OCI-LY1 (cell line): Measurements from ENCODE around the gene ARHGAP9.

Experiments
- H2AFZ ChIP-seq: fragments of 200-600 bp; sonication (generic), shearing (Covaris generic); 2 replicates; pipeline ENCODE4 v1.6.0; 2014; ENCODE audit warnings: antibody characterized with exemption, mild to moderate bottlenecking, low read length
- H3F3A ChIP-seq: fragments of 200-600 bp; sonication (generic), shearing (Covaris generic); 2 replicates; pipeline ENCODE4 v1.6.0; 2014; ENCODE audit warnings: mild to moderate bottlenecking, antibody characterized with exemption, low read length, moderate library complexity; ENCODE audit not compliant: insufficient read depth
- H3K27ac ChIP-seq: fragments of 200-600 bp; sonication (generic); 2 replicates; pipeline ENCODE4 v1.5.1; 2014; ENCODE audit warnings: low read length, mixed run types, mild to moderate bottlenecking, low read depth; ENCODE audit not compliant: poor library complexity, severe bottlenecking
- H3K27me3 ChIP-seq: fragments of 200-600 bp; sonication (generic); 2 replicates; pipeline ENCODE4 v1.6.0; 2014; ENCODE audit warnings: antibody characterized with exemption, mild to moderate bottlenecking, low read length, moderate library complexity; ENCODE audit not compliant: insufficient read depth
- H3K36me3 ChIP-seq: fragments of 200-600 bp; sonication (generic); 2 replicates; pipeline ENCODE4 v1.6.1; 2014; ENCODE audit warnings: mild to moderate bottlenecking, antibody characterized with exemption, low read length, moderate library complexity, mixed read lengths; ENCODE audit not compliant: insufficient read depth
- H3K4me1 ChIP-seq: fragments of 200-600 bp; sonication (generic); 2 replicates; pipeline ENCODE4 v1.5.1; 2014; ENCODE audit warnings: mild to moderate bottlenecking, low read length, moderate library complexity; ENCODE audit not compliant: insufficient read depth, severe bottlenecking
- H3K4me2 ChIP-seq: fragments of 200-600 bp; sonication (generic), shearing (Covaris generic); 2 replicates; pipeline ENCODE4 v1.6.1; 2014; ENCODE audit warnings: low read length
- H3K4me3 ChIP-seq: fragments of 200-600 bp; sonication (generic); 2 replicates; pipeline ENCODE4 v1.5.1; 2014; ENCODE audit warnings: low read length, low read depth, mild to moderate bottlenecking, mixed read lengths; ENCODE audit not compliant: poor library complexity, severe bottlenecking
- H3K79me2 ChIP-seq: fragments of 200-600 bp; shearing (Covaris generic); 2 replicates; pipeline ENCODE4 v1.6.1; 2016; ENCODE audit warnings: mixed run types, low read length, mixed read lengths; ENCODE audit not compliant: insufficient read depth
- H3K9ac ChIP-seq: fragments of 200-600 bp; sonication (generic), shearing (Covaris generic); 2 replicates; pipeline ENCODE4 v1.6.1; 2014; ENCODE audit warnings: mild to moderate bottlenecking, low read length, mixed read lengths
- H3K9me2 ChIP-seq: fragments of 200-600 bp; sonication (generic), shearing (Covaris generic); 2 replicates; pipeline ENCODE4 v1.6.1; 2014; ENCODE audit warnings: low read depth, mild to moderate bottlenecking, low read length, mixed read lengths
- H3K9me3 ChIP-seq: fragments of 200-600 bp; shearing (Covaris generic); 2 replicates; pipeline ENCODE4 v1.6.1; 2014; ENCODE audit warnings: low read length, mixed read lengths
- H4K20me1 ChIP-seq: fragments of 200-600 bp; sonication (generic), shearing (Covaris generic); 2 replicates; pipeline ENCODE4 v1.6.0; 2016; ENCODE audit warnings: mild to moderate bottlenecking, low read length; ENCODE audit not compliant: insufficient read depth
- EZH2 ChIP-seq: fragments of 200-600 bp; sonication (generic), shearing (Covaris generic); IDR thresholded peaks from 2 replicates; pipeline ENCODE4 v1.8.0; 2017; ENCODE audit warnings: borderline replicate concordance, mixed run types, mild to moderate bottlenecking, antibody characterized with exemption, low read length, moderate library complexity, mixed read lengths
- TF ChIP-seq, protein P1 (sequence below): fragments of 200-600 bp; sonication (generic), shearing (Covaris generic); IDR thresholded peaks from 2 replicates; pipeline ENCODE4 v1.5.1; 2017; ENCODE audit warnings: mild to moderate bottlenecking, antibody characterized with exemption, low read length, moderate library complexity, mixed read lengths

Gene ARHGAP9

GRCh38 chr12:57527184-57527583 lies 47.5 kb upstream of the ARHGAP9 start:
- Histone ChIP-seq H3K4me1 (peaks cover 22% of the 10 kb centered on the region), H3K9ac (no peak overlapping the region), H3K4me2 (no peak overlapping the region), H3K9me3 (no peaks in the 10 kb centered on the region), H3K36me3 (peaks cover 66% of the 10 kb centered on the region), H4K20me1 (no peaks in the 10 kb centered on the region), H3K79me2 (no peaks in the 10 kb centered on the region), H3K27ac (no peak overlapping the region), H3K9me2 (no peaks in the 10 kb centered on the region), H3F3A (0 out of 2 replicates have a peak, but pooled peaks cover under 1% of the 10 kb centered on the region), H3K27me3 (no peaks in the 10 kb centered on the region), H2AFZ (no peak overlapping the region), H3K4me3 (no peak overlapping the region)
- TF ChIP-seq, protein P1, sequence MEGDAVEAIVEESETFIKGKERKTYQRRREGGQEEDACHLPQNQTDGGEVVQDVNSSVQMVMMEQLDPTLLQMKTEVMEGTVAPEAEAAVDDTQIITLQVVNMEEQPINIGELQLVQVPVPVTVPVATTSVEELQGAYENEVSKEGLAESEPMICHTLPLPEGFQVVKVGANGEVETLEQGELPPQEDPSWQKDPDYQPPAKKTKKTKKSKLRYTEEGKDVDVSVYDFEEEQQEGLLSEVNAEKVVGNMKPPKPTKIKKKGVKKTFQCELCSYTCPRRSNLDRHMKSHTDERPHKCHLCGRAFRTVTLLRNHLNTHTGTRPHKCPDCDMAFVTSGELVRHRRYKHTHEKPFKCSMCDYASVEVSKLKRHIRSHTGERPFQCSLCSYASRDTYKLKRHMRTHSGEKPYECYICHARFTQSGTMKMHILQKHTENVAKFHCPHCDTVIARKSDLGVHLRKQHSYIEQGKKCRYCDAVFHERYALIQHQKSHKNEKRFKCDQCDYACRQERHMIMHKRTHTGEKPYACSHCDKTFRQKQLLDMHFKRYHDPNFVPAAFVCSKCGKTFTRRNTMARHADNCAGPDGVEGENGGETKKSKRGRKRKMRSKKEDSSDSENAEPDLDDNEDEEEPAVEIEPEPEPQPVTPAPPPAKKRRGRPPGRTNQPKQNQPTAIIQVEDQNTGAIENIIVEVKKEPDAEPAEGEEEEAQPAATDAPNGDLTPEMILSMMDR = no peak
- no peak for TF ChIP-seq EZH2

DNA sequence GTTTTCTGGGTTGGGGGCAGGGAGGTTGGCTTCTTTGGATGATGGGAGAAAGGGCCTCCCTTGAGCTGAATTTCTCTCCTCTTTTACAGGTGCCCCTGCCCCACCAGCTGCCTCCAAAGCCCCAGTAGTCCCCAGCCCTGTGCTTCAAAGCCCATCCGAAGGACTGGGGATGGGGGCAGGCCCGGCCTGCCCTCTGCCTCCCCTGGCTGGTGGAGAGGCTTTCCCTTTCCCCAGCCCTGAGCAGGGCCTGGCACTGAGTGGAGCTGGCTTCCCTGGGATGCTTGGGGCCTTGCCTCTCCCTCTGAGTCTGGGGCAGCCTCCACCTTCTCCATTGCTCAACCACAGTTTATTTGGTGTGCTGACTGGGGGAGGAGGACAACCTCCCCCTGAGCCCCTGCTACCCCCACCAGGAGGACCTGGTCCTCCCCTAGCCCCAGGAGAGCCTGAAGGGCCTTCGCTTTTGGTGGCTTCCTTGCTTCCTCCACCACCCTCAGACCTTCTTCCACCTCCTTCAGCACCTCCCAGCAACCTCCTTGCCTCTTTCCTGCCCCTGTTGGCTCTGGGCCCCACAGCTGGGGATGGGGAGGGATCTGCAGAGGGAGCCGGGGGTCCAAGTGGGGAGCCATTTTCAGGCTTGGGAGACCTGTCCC lies 46.9 kb upstream of the ARHGAP9 start:
- Histone ChIP-seq H2AFZ (no peak overlapping the region), H3K36me3 (peaks cover 60% of the 10 kb centered on the region), H4K20me1 (no peaks in the 10 kb centered on the region), H3F3A (0 out of 2 replicates have a peak, but pooled peaks cover 7% of the 10 kb centered on the region), H3K4me1 (peaks cover 27% of the 10 kb centered on the region), H3K9ac (no peak overlapping the region), H3K27me3 (no peaks in the 10 kb centered on the region), H3K27ac (no peak overlapping the region), H3K4me3 (no peak overlapping the region), H3K4me2 (no peak overlapping the region), H3K79me2 (no peaks in the 10 kb centered on the region), H3K9me3 (no peaks in the 10 kb centered on the region), H3K9me2 (no peaks in the 10 kb centered on the region)
- no peak for TF ChIP-seq EZH2
- TF ChIP-seq, protein P1 = no peak

DNA sequence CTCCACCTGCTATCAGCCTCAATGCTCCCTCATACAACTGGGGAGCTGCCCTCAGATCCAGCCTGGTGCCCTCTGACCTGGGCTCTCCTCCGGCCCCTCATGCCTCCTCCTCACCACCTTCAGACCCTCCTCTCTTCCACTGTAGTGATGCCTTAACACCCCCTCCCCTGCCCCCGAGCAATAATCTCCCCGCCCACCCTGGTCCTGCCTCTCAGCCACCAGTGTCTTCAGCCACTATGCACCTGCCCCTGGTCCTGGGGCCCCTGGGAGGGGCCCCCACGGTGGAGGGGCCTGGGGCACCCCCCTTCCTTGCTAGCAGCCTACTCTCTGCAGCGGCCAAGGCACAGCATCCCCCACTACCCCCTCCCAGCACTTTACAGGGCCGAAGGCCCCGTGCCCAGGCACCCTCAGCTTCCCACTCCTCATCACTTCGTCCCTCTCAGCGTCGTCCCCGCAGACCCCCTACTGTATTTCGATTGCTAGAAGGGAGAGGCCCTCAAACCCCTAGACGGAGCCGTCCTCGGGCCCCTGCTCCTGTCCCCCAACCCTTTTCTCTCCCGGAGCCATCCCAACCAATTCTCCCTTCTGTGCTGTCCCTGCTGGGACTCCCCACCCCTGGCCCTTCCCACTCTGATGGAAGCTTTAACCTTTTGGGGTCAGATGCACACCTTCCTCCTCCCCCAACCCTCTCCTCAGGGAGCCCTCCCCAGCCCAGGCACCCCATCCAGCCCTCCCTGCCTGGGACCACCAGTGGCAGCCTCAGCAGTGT lies 46.1 kb upstream of the ARHGAP9 start:
- no peak overlapping the region for H3K9ac ChIP-seq
- H3K4me1 ChIP-seq = peaks cover 36% of the 10 kb centered on the region
- no peak overlapping the region for H3K27ac ChIP-seq
- H3K9me2 ChIP-seq = no peaks in the 10 kb centered on the region
- no peaks in the 10 kb centered on the region for H4K20me1 ChIP-seq
- no peak overlapping the region for H2AFZ ChIP-seq
- peaks cover 53% of the 10 kb centered on the region for H3K36me3 ChIP-seq
- TF ChIP-seq, protein P1 = no peak
- TF ChIP-seq EZH2 = no peak
- no peaks in the 10 kb centered on the region for H3K79me2 ChIP-seq
- no peaks in the 10 kb centered on the region for H3K9me3 ChIP-seq
- no peak overlapping the region for H3K4me2 ChIP-seq
- no peak overlapping the region for H3K4me3 ChIP-seq
- no peaks in the 10 kb centered on the region for H3K27me3 ChIP-seq
- H3F3A ChIP-seq = 0 out of 2 replicates have a peak, but pooled peaks cover 7% of the 10 kb centered on the region
